GM21723 (cell line): ENCODE measurements around the gene ZNF441.
A peak's percentile ranks its signal among the peaks of the same experiment; 100 is the strongest.
"Not testable (repeated sequence)": the region's sequence is repeated elsewhere in the genome, so short reads cannot be mapped to it uniquely, and the experiment has no call there.

Experiments
- ATAC-seq: cut with Tn5 transposase; IDR thresholded peaks from one replicate; pipeline ENCODE4 v1.9.1; 2021; ENCODE audit warnings: mild to moderate bottlenecking, moderate library complexity; ENCODE audit not compliant: unreplicated experiment

Gene ZNF441

DNA sequence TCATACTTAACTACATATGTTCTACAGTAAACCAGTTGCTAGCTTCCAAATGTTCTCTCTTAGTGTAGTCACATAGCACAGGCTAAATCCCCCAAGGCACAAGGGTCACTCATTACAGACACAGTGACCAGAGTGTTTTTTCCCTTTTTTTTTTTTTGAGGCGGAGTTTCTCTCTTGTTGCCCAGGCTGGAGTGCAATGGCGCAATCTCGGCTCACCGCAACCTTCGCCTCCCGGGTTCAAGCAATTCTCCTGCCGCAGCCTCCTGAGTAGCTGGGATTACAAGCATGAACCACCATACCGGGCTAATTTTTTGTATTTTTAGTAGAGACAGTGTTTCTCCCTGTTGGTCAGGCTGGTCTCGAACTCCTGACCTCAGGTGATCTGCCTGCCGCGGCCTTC is 9.9 kb downstream of the ZNF441 start:
- not testable (repeated sequence) for ATAC-seq

DNA sequence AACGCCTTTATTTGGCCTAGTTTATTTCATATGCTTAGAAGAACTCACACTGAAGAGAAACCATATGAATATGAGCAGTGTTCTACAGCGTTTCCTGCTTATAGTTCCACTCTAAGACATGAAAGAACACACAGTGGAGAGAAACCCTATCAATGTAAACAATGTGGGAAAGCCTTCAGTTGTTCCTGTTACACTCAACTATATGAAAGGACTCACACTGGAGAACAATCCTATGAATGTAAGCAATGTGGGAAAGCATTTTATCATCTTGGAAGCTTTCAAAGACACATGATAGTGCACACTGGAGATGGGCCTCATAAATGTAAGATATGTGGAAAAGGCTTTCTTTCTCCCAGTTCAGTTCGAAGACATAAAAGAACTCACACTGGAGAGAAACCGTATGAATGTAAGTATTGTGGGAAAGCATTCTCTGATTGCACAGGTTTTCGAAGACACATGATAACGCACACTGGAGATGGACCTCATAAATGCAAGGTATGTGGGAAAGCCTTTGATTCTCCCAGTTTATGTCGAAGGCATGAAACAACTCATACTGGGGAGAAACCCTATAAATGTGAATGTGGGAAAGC is 13.7 kb downstream of the ZNF441 start:
- ATAC-seq, result no peak

- ATAC-seq, result no peak
Measured at GRCh38 chr19:11781295-11782057, 14.7 kb downstream of the ZNF441 start.

GRCh38 chr19:11783767-11784166 is 17.0 kb downstream of the ZNF441 start:
- ATAC-seq, result no peak

DNA sequence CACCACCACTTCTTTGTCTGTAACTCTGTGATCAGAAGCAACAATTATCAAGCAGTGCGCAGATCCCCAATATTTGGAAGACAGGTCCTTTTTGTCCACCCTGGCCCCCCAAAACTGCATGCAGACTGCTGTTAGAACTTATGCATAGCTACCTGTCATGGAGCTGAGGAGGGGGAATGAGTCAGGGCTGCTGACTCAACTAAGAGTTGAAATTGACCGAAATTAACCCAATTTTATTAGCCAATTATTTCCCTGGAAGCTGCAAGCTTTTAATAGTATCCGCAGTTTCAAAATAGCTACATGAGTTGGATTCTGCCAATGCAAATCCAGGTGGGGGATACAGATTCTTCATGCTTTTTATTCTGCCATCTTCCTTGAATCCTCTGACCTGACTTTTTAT is 17.6 kb downstream of the ZNF441 start:
- no peak for ATAC-seq

DNA sequence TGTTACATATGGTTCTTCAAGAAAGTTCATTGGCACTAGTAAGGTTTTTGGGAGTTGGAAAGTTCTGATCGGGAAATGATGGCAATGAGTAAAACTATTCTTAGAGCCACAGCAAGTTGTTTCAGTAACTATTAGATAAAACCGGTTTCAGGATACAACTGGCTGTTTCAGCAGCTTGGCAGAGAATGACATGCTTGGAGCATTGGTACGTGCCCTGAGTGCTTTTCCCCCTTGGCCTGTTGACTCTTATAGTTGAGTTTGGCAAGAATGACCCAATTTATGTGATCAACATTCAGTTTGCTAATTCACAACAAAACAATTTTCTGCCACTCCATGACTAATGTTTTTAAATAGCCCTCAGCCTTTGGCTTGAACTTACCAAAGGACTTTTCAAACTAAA is 20.7 kb downstream of the ZNF441 start:
- ATAC-seq, result no peak

DNA sequence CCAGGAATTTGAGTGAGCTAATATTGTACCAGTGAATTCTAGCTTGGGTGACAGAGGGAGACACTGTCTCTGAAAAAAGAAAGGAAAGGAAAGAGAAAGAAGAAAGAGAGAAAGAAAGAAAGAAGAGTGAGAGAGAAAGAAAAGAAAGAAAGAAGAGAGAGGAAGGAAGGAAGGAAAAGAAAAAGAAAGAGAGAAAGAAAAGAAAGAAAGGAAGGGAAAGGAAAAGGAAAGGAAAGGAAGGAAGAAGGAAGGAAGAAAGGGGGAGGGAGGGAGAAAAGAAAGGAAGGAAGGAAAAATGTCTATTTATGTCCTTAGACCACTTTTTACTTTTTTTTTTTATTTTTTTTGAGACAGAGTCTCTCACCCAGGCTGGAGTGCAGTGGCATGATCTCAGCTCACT is 26.1 kb downstream of the ZNF441 start:
- ATAC-seq, result no peak

GRCh38 chr19:11797491-11797890 is 30.7 kb downstream of the ZNF441 start:
- peak; percentile 54 for ATAC-seq

- ATAC-seq, result peak; percentile 93
Measured at GRCh38 chr19:11798391-11799330, 31.9 kb downstream of the ZNF441 start, which contains the start of gene ZNF491. ZNF491 (plus strand) TSS chr19:11798523; CDS start chr19:11805954, 7,431 bp downstream.

DNA sequence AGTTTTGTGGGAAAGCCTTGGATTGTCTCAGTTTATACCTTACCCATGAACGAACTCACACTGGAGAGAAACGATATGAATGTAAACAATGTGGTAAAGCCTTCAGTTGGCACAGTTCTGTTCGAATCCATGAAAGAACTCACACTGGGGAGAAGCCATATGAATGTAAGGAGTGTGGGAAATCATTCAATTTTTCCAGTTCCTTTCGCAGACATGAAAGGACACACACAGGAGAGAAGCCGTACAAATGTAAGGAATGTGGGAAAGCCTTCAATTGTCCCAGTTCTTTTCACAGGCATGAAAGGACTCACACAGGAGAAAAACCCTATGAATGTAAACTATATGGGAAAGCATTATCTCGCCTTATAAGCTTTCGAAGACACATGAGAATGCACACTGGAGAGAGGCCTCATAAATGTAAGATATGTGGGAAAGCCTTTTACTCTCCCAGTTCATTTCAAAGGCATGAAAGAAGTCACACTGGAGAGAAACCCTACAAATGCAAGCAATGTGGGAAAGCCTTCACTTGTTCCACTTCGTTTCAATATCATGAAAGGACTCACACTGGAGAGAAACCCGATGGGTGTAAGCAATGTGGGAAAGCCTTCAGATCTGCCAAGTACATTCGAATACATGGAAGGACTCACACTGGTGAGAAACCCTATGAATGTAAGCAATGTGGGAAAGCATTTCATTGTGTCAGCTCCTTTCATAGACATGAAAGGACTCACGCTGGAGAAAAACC is 39.7 kb downstream of the ZNF441 start:
- no peak for ATAC-seq

- ATAC-seq, result no peak
Measured at GRCh38 chr19:11807099-11807380, 40.2 kb downstream of the ZNF441 start.

- peak; percentile 36 for ATAC-seq
Measured at GRCh38 chr19:11813703-11814028, 46.9 kb downstream of the ZNF441 start.

DNA sequence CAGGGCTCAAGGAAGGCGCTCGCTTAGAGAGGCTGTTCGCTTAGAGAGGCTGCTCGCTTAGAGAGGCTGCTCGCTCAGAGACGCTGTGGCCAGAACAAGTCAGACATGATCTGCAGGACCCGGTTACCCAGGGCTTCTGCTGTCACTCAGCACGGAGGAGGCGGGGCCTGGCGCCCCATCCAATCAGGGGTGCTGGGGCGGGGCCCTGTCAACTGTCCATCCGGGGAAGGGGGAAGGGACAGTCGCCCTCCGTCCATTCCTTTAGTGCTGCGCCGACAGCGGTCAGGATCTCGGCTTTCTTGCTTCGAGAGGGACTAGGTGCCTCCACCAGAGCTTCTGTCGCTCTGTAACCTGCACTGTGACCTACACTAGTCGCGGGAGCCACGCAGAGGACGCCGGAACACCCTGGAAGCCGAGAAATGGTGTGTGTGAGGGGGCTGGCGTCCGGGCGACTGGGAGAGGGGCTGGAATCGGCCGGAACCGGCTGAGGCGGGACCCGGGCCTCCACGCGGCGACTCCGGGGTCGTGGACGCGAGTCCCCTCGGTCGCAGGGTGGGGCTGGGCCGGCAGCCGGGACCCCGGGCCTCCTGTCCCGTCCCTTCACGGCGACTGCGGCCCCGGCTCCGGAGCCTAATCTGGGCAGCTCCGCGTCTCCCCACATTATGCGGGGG is 47.4 kb downstream of the ZNF441 start, which contains the start of gene ZNF440:
TSS of gene ZNF440 (plus strand) at position 245 of the 671 bp plus-strand sequence. CDS start at position 420, 175 bp downstream.
- ATAC-seq, result peak; percentile 96

DNA sequence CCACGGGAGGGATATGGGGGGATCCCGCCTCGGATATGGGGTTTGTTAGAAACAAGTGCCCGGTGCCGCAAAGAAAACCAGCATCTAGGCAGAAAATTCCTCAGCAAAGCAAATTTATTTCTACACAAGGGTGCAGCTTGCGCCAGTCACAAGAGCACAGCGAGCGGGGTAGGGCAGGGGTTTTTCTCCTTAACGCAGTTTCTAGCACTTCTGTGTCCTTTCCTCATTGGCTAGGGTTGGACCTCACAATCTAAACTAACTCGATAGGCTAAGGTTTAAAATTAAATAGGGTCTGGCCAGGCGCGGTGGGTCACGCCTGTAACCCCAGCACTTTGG is 47.9 kb downstream of the ZNF441 start:
- no peak for ATAC-seq

GRCh38 chr19:11821474-11822109 is 54.8 kb downstream of the ZNF441 start:
- no peak for ATAC-seq

DNA sequence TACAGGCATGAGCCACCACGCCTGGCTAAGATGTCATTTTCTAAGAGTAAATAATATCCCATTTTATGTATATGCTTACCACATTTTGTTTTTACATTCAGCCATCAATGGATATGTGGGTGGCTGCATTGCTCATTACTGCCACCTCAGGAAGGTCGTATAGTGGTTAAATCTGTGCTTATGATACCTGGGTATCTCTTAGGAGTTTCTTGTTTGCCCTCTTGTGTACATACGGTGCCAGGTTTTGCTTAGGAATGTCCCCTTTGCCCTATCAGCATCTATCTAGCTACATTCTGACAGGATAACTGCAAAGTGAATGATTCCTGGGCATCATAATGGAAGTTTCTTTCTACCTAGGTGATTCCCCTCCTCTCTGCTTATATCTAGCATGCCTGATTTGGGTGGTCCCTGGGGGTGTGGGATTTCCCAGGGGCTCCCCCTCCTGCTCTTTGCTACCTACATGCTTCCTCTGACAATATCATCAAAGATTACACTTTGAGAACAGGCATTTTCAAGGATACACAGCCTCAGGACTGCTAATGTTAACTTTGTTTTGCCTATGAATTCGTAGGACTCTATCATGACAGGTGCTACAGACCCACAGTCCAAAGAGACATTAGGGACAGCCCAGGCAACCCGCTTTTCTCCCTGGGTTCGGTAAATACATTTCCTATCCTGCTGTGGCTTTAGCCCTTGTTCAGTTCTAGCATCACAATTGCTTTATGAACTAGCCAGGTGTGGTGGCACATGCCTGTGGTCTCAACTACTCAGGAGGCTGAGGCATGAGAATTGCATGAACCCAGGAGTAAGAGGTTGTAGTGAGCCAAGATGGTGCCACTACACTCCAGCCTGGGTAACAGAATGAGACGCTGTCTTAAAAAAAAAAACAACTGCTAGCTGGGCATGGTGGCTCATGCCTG is 62.4 kb downstream of the ZNF441 start:
- ATAC-seq, result not testable (repeated sequence)

DNA sequence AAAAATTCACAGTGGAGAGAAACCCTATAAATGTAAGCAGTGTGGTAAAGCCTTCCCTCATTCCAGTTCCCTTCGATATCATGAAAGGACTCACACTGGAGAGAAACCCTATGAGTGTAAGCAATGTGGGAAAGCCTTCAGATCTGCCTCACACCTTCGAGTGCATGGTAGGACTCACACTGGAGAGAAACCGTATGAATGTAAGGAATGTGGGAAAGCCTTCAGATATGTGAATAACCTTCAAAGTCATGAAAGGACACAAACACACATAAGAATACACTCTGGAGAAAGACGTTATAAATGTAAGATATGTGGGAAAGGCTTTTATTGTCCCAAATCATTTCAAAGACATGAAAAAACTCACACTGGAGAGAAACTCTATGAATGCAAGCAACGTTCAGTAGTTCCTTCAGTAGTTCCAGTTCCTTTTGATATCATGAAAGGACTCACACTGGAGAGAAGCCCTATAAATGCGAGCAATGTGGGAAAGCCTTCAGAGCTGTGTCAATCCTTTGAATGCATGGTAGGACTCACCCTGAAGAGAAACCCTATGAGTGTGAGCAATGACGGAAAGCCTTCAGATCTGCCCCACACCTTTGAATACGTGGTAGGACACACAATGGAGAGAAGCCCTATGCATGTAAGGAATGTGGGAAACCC is 65.6 kb downstream of the ZNF441 start:
- no peak for ATAC-seq

DNA sequence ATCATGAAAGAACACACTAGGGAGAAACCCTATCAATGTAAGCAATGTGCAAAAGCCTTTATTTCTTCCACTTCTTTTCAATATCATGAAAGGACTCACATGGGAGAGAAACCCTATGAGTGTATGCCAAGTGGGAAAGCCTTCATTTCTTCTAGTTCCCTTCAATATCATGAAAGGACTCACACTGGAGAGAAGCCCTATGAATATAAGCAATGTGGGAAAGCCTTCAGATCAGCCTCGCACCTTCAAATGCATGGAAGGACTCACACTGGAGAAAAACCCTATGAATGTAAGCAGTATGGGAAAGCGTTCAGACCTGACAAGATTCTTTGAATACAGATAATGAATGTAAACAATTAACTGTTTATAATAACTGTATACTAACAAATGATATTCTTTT is 66.7 kb downstream of the ZNF441 start:
- no peak for ATAC-seq
